HCT116 (cell line): Measurements from ENCODE around the gene SHISAL1. TPM values are rescaled to one million over a fixed set of nuclear protein-coding genes. Genes with fewer than 3 reads are reported as not detected.

Source experiments
- ATAC-seq: fragments of 200-7000 bp; cut with Tn5 transposase; 2 replicates; pipeline ENCODE4 v1.9.1; 2020; ENCODE audit warnings: mild to moderate bottlenecking, moderate library complexity
- BruUV-seq: library from RNA; stranded (reverse); fragments of 400-500 nt; replicated peaks from 2 replicates; lab custom pipeline; 2021; lab: Mats Ljungman, UMichigan
- CTCF ChIA-PET: fragments of 300-600 bp; sonication (Branson Sonifier 250); formaldehyde crosslinking; loops from one replicate; lab custom pipeline; 2021; ENCODE audit warnings: antibody characterized with exemption; lab: Charles Lee
- POLR2A ChIA-PET: fragments of 300-600, 350-600 bp; sonication (Branson Sonifier 250); formaldehyde crosslinking; loops from one replicate; lab custom pipeline; 2021; ENCODE audit warnings: antibody characterized with exemption; lab: Charles Lee
- RAD21 ChIA-PET, 2 experiments: fragments of 300-600 bp; sonication (Branson Sonifier 250); formaldehyde crosslinking; loops; one replicate each; lab custom pipeline; 2023; ENCODE audit warnings: low total read pairs in 2 of 2; ENCODE audit not compliant: uncharacterized antibody in 2 of 2, unreplicated experiment in 2 of 2, low non-redundant PET in 1 of 2; lab: Charles Lee
- DNase-seq: peaks from one replicate; pipeline ENCODE4 v3.0.0-alpha.2; 2010; ENCODE audit warnings: low read depth, low spot score
- H2AFZ ChIP-seq: fragments of 200-600 bp; shearing (Covaris generic), sonication (generic); 2 replicates; pipeline ENCODE4 v1.6.1; 2017; ENCODE audit warnings: low read depth, mixed run types, mixed read lengths, antibody characterized with exemption, low read length; ENCODE audit not compliant: poor library complexity, severe bottlenecking
- H3K27ac ChIP-seq: 2 replicates; pipeline ENCODE4 v1.5.1; 2012; ENCODE audit warnings: low read depth, low read length
- H3K27me3 ChIP-seq: fragments of 200-600 bp; sonication (generic); 2 replicates; pipeline ENCODE4 v1.6.1; 2016; ENCODE audit warnings: mixed run types, low read length, mixed read lengths; ENCODE audit not compliant: insufficient read depth
- H3K36me3 ChIP-seq, 2 experiments: fragments of 200-500 bp in 1 of 2; fragments of 200-600 bp in 1 of 2; sonication (Bioruptor generic) in 1 of 2; sonication (generic) in 1 of 2; 2 replicates each; pipeline versions ENCODE4 v1.5.1 to v1.6.1; 2014 to 2016; ENCODE audit warnings: low read length in 2 of 2, inconsistent platforms in 1 of 2, mixed read lengths in 1 of 2, mixed run types in 1 of 2; ENCODE audit not compliant: insufficient read depth in 2 of 2, control insufficient read depth in 1 of 2
- H3K4me1 ChIP-seq, 2 experiments: fragments of 200-600 bp in 1 of 2; sonication (generic) in 1 of 2; 2 replicates each; pipeline versions ENCODE4 v1.5.1 to v1.6.1; 2012 to 2017; ENCODE audit warnings: low read length in 2 of 2, inconsistent platforms in 1 of 2, mild to moderate bottlenecking in 1 of 2, mixed read lengths in 1 of 2, mixed run types in 1 of 2, moderate library complexity in 1 of 2; ENCODE audit not compliant: insufficient read depth in 2 of 2, control insufficient read depth in 1 of 2
- H3K4me2 ChIP-seq: fragments of 200-600 bp; sonication (generic); 2 replicates; pipeline ENCODE4 v1.6.1; 2017; ENCODE audit warnings: mixed run types, low read length, mixed read lengths
- H3K4me3 ChIP-seq, 2 experiments: fragments of 200-600 bp in 1 of 2; sonication (generic) in 1 of 2; replicated peaks in 1 of 2; 2 replicates each; pipeline ENCODE4 v1.5.1; 2011 to 2016; ENCODE audit warnings: low read length in 2 of 2, control low read depth in 1 of 2, low read depth in 1 of 2, mild to moderate bottlenecking in 1 of 2, mixed read lengths in 1 of 2, mixed run types in 1 of 2
- H3K79me2 ChIP-seq: fragments of 200-600 bp; sonication (generic); 2 replicates; pipeline ENCODE4 v1.6.1; 2017; ENCODE audit warnings: mild to moderate bottlenecking, mixed run types, low read length, moderate library complexity, mixed read lengths; ENCODE audit not compliant: insufficient read depth
- H3K9ac ChIP-seq: fragments of 200-600 bp; sonication (generic); 2 replicates; pipeline ENCODE4 v1.6.1; 2016; ENCODE audit warnings: low read length, mixed read lengths
- H3K9me2 ChIP-seq: fragments of 200-600 bp; sonication (generic), shearing (Covaris generic); 2 replicates; pipeline ENCODE4 v1.6.1; 2017; ENCODE audit warnings: mixed run types, mild to moderate bottlenecking, moderate library complexity; ENCODE audit not compliant: insufficient read depth
- H3K9me3 ChIP-seq, 2 experiments: fragments of 200-500 bp in 1 of 2; fragments of 200-600 bp in 1 of 2; sonication (Bioruptor generic) in 1 of 2; sonication (generic) in 1 of 2; 2 replicates each; pipeline ENCODE4 v1.6.1; 2014 to 2017; ENCODE audit warnings: low read length in 2 of 2, mixed read lengths in 2 of 2, inconsistent platforms in 1 of 2, low read depth in 1 of 2, mild to moderate bottlenecking in 1 of 2, mixed run types in 1 of 2, moderate library complexity in 1 of 2; ENCODE audit not compliant: control insufficient read depth in 1 of 2, insufficient read depth in 1 of 2
- H4K20me1 ChIP-seq: fragments of 200-600 bp; sonication (generic), shearing (Covaris generic); 2 replicates; pipeline ENCODE4 v1.6.1; 2017; ENCODE audit warnings: mixed run types, mild to moderate bottlenecking, moderate library complexity; ENCODE audit not compliant: insufficient read depth
- CBX3 ChIP-seq: IDR thresholded peaks from 2 replicates; pipeline ENCODE4 v1.6.1; 2012; ENCODE audit warnings: low read depth
- CEBPB ChIP-seq: IDR thresholded peaks from 2 replicates; pipeline ENCODE4 v1.6.1; 2012; ENCODE audit warnings: low read depth
- CTCF ChIP-seq, 3 experiments: fragments of 200-600 bp in 1 of 3; sonication (generic) in 1 of 3; IDR thresholded peaks in 2 of 3; conservative IDR thresholded peaks in 1 of 3; 2 replicates each; pipeline ENCODE4 v1.5.1; 2012 to 2017; ENCODE audit warnings: low read depth in 2 of 3, low read length in 2 of 3, antibody characterized with exemption in 1 of 3, borderline replicate concordance in 1 of 3, control low read depth in 1 of 3, mild to moderate bottlenecking in 1 of 3, mixed read lengths in 1 of 3, mixed run types in 1 of 3, moderate library complexity in 1 of 3; ENCODE audit not compliant: insufficient read depth in 1 of 3
- EGR1 ChIP-seq: IDR thresholded peaks from 2 replicates; pipeline ENCODE4 v1.6.1; 2012; ENCODE audit warnings: low read depth
- EZH2 ChIP-seq: fragments of 200-600 bp; sonication (generic); IDR thresholded peaks from 2 replicates; pipeline ENCODE4 v1.6.1; 2017; ENCODE audit warnings: antibody characterized with exemption, mixed run types
- EZH2phosphoT487 ChIP-seq: fragments of 200-600 bp; IDR thresholded peaks from 2 replicates; pipeline ENCODE4 v1.6.1; 2018; ENCODE audit warnings: antibody characterized with exemption, borderline replicate concordance
- FOSL1 ChIP-seq: IDR thresholded peaks from 2 replicates; pipeline ENCODE4 v1.6.1; 2012; ENCODE audit warnings: low read depth
- POLR2A ChIP-seq: IDR thresholded peaks from 2 replicates; pipeline ENCODE4 v1.7.0; 2011; ENCODE audit warnings: borderline replicate concordance; ENCODE audit not compliant: insufficient read depth, insufficient read length; ENCODE audit errors: extremely low read depth
- POLR2AphosphoS5 ChIP-seq: IDR thresholded peaks from 2 replicates; pipeline ENCODE4 v1.6.1; 2011; ENCODE audit warnings: mild to moderate bottlenecking, low read depth, low read length, moderate library complexity
- RAD21 ChIP-seq: IDR thresholded peaks from 2 replicates; pipeline ENCODE4 v1.6.1; 2012; ENCODE audit warnings: low read depth, mild to moderate bottlenecking
- SIN3A ChIP-seq: IDR thresholded peaks from 2 replicates; pipeline ENCODE4 v1.6.1; 2012; ENCODE audit warnings: low read depth
- SP1 ChIP-seq: IDR thresholded peaks from 2 replicates; pipeline ENCODE4 v1.6.1; 2012; ENCODE audit warnings: low read depth
- YY1 ChIP-seq: IDR thresholded peaks from 2 replicates; pipeline ENCODE4 v1.6.1; 2011; ENCODE audit warnings: low read length, low read depth, moderate library complexity, mild to moderate bottlenecking; ENCODE audit not compliant: insufficient replicate concordance; ENCODE audit errors: extremely low read depth
- ZFX ChIP-seq: fragments of 450-650 bp; IDR thresholded peaks from 2 replicates; pipeline ENCODE4 v1.6.1; 2017
- ZNF274 ChIP-seq: fragments of 200-500 bp; sonication (Bioruptor generic); IDR thresholded peaks from 2 replicates; pipeline ENCODE4 v1.6.1; 2014; ENCODE audit warnings: mild to moderate bottlenecking, low read depth, low read length, inconsistent platforms
- intact Hi-C: fragments of 100-400 bp; cut with micrococcal nuclease; formaldehyde crosslinking; loops from 2 replicates; pipeline ENCODE4 v1.10.0; 2022
- total RNA-seq: library from RNA; stranded (reverse); gene quantifications from one replicate; pipeline ENCODE4 v1.2.1, GENCODE V29; 2021; ENCODE audit not compliant: unreplicated experiment
- TF ChIP-seq, protein P1 (sequence below): IDR thresholded peaks from 2 replicates; pipeline ENCODE4 v1.6.1; 2012
- TF ChIP-seq, protein P2 (sequence below): IDR thresholded peaks from 2 replicates; pipeline ENCODE4 v1.6.1; 2012; ENCODE audit warnings: low read depth
- TF ChIP-seq, protein P3 (sequence below): IDR thresholded peaks from 2 replicates; pipeline ENCODE4 v1.6.1; 2012

Gene SHISAL1
- total RNA-seq, 1 experiment from 2014 or later = not detected

- ATAC-seq (no peak), DNase-seq (no peak)
- H3K9me3 ChIP-seq = no peaks in the 10 kb centered on the region; a peak in 1 of 4 replicates
- TF ChIP-seq FOSL1 (no peak), ZFX (no peak), CTCF (IDR thresholded peaks at IDR 0.05 in 2 of 3, conservative IDR thresholded peaks at IDR 0.05 in 1 of 3; ENCODE audit: borderline replicate concordance in 1 of 3, insufficient read depth in 1 of 3, low read depth in 2 of 3, low read length in 2 of 3) (no peak), POLR2A (no peak), CBX3 (no peak), EGR1 (no peak), POLR2AphosphoS5 (no peak), EZH2phosphoT487 (no peak), SIN3A (no peak), ZNF274 (no peak), RAD21 (no peak), EZH2 (no peak), YY1 (no peak), SP1 (no peak), CEBPB (no peak)
- TF ChIP-seq, protein P1, sequence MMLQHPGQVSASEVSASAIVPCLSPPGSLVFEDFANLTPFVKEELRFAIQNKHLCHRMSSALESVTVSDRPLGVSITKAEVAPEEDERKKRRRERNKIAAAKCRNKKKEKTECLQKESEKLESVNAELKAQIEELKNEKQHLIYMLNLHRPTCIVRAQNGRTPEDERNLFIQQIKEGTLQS = no peak
- TF ChIP-seq, protein P2, sequence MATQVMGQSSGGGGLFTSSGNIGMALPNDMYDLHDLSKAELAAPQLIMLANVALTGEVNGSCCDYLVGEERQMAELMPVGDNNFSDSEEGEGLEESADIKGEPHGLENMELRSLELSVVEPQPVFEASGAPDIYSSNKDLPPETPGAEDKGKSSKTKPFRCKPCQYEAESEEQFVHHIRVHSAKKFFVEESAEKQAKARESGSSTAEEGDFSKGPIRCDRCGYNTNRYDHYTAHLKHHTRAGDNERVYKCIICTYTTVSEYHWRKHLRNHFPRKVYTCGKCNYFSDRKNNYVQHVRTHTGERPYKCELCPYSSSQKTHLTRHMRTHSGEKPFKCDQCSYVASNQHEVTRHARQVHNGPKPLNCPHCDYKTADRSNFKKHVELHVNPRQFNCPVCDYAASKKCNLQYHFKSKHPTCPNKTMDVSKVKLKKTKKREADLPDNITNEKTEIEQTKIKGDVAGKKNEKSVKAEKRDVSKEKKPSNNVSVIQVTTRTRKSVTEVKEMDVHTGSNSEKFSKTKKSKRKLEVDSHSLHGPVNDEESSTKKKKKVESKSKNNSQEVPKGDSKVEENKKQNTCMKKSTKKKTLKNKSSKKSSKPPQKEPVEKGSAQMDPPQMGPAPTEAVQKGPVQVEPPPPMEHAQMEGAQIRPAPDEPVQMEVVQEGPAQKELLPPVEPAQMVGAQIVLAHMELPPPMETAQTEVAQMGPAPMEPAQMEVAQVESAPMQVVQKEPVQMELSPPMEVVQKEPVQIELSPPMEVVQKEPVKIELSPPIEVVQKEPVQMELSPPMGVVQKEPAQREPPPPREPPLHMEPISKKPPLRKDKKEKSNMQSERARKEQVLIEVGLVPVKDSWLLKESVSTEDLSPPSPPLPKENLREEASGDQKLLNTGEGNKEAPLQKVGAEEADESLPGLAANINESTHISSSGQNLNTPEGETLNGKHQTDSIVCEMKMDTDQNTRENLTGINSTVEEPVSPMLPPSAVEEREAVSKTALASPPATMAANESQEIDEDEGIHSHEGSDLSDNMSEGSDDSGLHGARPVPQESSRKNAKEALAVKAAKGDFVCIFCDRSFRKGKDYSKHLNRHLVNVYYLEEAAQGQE = no peak
- TF ChIP-seq, protein P3, sequence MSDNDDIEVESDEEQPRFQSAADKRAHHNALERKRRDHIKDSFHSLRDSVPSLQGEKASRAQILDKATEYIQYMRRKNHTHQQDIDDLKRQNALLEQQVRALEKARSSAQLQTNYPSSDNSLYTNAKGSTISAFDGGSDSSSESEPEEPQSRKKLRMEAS = no peak
- no peak overlapping the region for H3K27ac ChIP-seq
- H3K9me2 ChIP-seq = no peaks in the 10 kb centered on the region
- no peak overlapping the region for H3K9ac ChIP-seq
- H3K4me1 ChIP-seq = peaks cover 0 to 2% of the 10 kb centered on the region in 2 experiments; a peak in 3 of 4 replicates
- H3K36me3 ChIP-seq = no peaks in the 10 kb centered on the region
- H3K4me3 ChIP-seq = no peak overlapping the region
- no peak overlapping the region for H3K4me2 ChIP-seq
- ChIA-PET RAD21 (no interaction called here), CTCF (no interaction called here), POLR2A (no interaction called here)
- no peak overlapping the region for H2AFZ ChIP-seq
- H3K27me3 ChIP-seq = no peaks in the 10 kb centered on the region
- intact Hi-C loops = no loop called here
- no TSS peak for BruUV-seq
- no peaks in the 10 kb centered on the region for H4K20me1 ChIP-seq
- H3K79me2 ChIP-seq = no peaks in the 10 kb centered on the region
Measured at GRCh38 chr22:44330744-44331660, 18.3 kb upstream of the SHISAL1 start.
